HG03432 (cell line): ENCODE measurements around the gene ATP4A.
"Not testable (repeated sequence)": the region's sequence is repeated elsewhere in the genome, so short reads cannot be mapped to it uniquely, and the experiment has no call there.

Experiments used
- ATAC-seq: cut with Tn5 transposase; IDR thresholded peaks from one replicate; pipeline ENCODE4 v1.9.1; 2021; ENCODE audit warnings: mild to moderate bottlenecking, moderate library complexity; ENCODE audit not compliant: unreplicated experiment

The ATP4A gene

GRCh38 chr19:35563207-35563829 is at the start of gene ATP4A:
ATP4A (minus strand) TSS chr19:35563658; CDS start chr19:35563629, 29 bp downstream.
- ATAC-seq: no peak

- peak; percentile 79 for ATAC-seq
Observed at GRCh38 chr19:35612559-35613321, 49.3 kb upstream of the ATP4A start, which contains the start of gene HAUS5. HAUS5 (plus strand) TSS chr19:35612735; CDS start chr19:35612795, 60 bp downstream.

GRCh38 chr19:35612224-35612558 is 48.7 kb upstream of the ATP4A start:
- no peak for ATAC-seq

GRCh38 chr19:35609851-35610353 is 46.4 kb upstream of the ATP4A start:
- ATAC-seq: peak; percentile 37

GRCh38 chr19:35608251-35608650 is 44.8 kb upstream of the ATP4A start:
- ATAC-seq: no peak

- no peak for ATAC-seq
Observed at GRCh38 chr19:35607661-35608060, 44.2 kb upstream of the ATP4A start.

- not testable (repeated sequence) for ATAC-seq
Observed at GRCh38 chr19:35607170-35607569, 43.7 kb upstream of the ATP4A start.

- not testable (repeated sequence) for ATAC-seq
Observed at GRCh38 chr19:35604436-35604835, 41.0 kb upstream of the ATP4A start.

- no peak for ATAC-seq
Observed at GRCh38 chr19:35601971-35602370, 38.5 kb upstream of the ATP4A start.

- no peak for ATAC-seq
Observed at GRCh38 chr19:35596366-35596999, 33.0 kb upstream of the ATP4A start.

- no peak for ATAC-seq
Observed at GRCh38 chr19:35595928-35596327, 32.5 kb upstream of the ATP4A start.

GRCh38 chr19:35595026-35595425 is 31.6 kb upstream of the ATP4A start:
- not testable (repeated sequence) for ATAC-seq

GRCh38 chr19:35592226-35592625 is 28.8 kb upstream of the ATP4A start:
- no peak for ATAC-seq

GRCh38 chr19:35590875-35591274 is 27.4 kb upstream of the ATP4A start:
- no peak for ATAC-seq

GRCh38 chr19:35587321-35587720 is 23.9 kb upstream of the ATP4A start:
- ATAC-seq: no peak

GRCh38 chr19:35585848-35586247 is 22.4 kb upstream of the ATP4A start, which contains the start of gene PMIS2:
PMIS2 (plus strand) TSS chr19:35586173; CDS start chr19:35586260, 87 bp downstream.
- no peak for ATAC-seq

GRCh38 chr19:35582760-35583159 is 19.3 kb upstream of the ATP4A start:
- ATAC-seq: no peak

GRCh38 chr19:35578707-35579106 is 15.2 kb upstream of the ATP4A start:
- no peak for ATAC-seq

GRCh38 chr19:35577918-35578317 is 14.5 kb upstream of the ATP4A start:
- ATAC-seq: no peak

GRCh38 chr19:35571406-35571965 is 8.0 kb upstream of the ATP4A start:
- no peak for ATAC-seq

- no peak for ATAC-seq
Observed at GRCh38 chr19:35569281-35569781, 5.9 kb upstream of the ATP4A start.
